H1 (cell line): ENCODE data around the gene IKZF2. TPM values are rescaled to one million over a fixed set of nuclear protein-coding genes. Genes with fewer than 3 reads are reported as not detected.
A peak's percentile ranks its signal among the peaks of the same experiment; 100 is the strongest.

ENCODE experiments used
- CTCF ChIA-PET: fragments of 300-600 bp; sonication (Branson Sonifier 250); formaldehyde crosslinking; loops from one replicate; lab custom pipeline; 2021; ENCODE audit not compliant: partially characterized antibody; lab: Charles Lee
- POLR2A ChIA-PET: fragments of 300-600 bp; sonication (Branson Sonifier 250); formaldehyde crosslinking; loops from one replicate; lab custom pipeline; 2021; ENCODE audit warnings: inconsistent platforms; ENCODE audit not compliant: partially characterized antibody; lab: Charles Lee
- DNase-seq, 2 experiments: peaks; one replicate each; pipeline versions ENCODE4 v3.0.0 to v3.0.0-alpha.2; 2010 to 2022; ENCODE audit warnings: low spot score in 2 of 2, low read depth in 1 of 2, mixed read lengths in 1 of 2
- FAIRE-seq: peaks from 2 replicates; lab custom pipeline; 2011; peaks lifted over from hg19 to GRCh38; lab: Jason Lieb, UNC
- H2AFZ ChIP-seq: 2 replicates; pipeline ENCODE4 v1.8.1; 2012; ENCODE audit warnings: low read length, inconsistent platforms
- H2AK5ac ChIP-seq: 2 replicates; pipeline ENCODE4 v1.6.1; 2013; ENCODE audit warnings: low read depth, low read length
- H2BK120ac ChIP-seq: replicated peaks from 2 replicates; pipeline ENCODE3; 2013; ENCODE audit warnings: low read depth, low read length, inconsistent platforms
- H2BK12ac ChIP-seq: 2 replicates; pipeline ENCODE4 v1.6.1; 2013; ENCODE audit warnings: low read depth, low read length
- H2BK15ac ChIP-seq: 2 replicates; pipeline ENCODE4 v1.6.1; 2013; ENCODE audit warnings: low read length
- H2BK20ac ChIP-seq: 2 replicates; pipeline ENCODE4 v1.6.1; 2013; ENCODE audit warnings: low read length
- H2BK5ac ChIP-seq: 2 replicates; pipeline ENCODE4 v1.6.1; 2013; ENCODE audit warnings: low read depth, low read length
- H3K14ac ChIP-seq: 2 replicates; pipeline ENCODE4 v1.6.1; 2013; ENCODE audit warnings: inconsistent platforms; ENCODE audit not compliant: insufficient read length
- H3K18ac ChIP-seq: 2 replicates; pipeline ENCODE4 v1.6.1; 2013; ENCODE audit warnings: low read length; ENCODE audit errors: extremely low read depth
- H3K23ac ChIP-seq: 2 replicates; pipeline ENCODE4 v1.6.1; 2013; ENCODE audit warnings: inconsistent platforms; ENCODE audit not compliant: insufficient read length
- H3K23me2 ChIP-seq: 2 replicates; pipeline ENCODE4 v1.6.1; 2013; ENCODE audit warnings: low read depth, low read length
- H3K27ac ChIP-seq: 2 replicates; pipeline ENCODE4 v1.6.1; 2011; ENCODE audit warnings: low read depth, low read length, inconsistent platforms
- H3K27me3 ChIP-seq, 4 experiments: replicated peaks in 1 of 4; 1 replicate in 1 of 4; 2 replicates in 3 of 4; pipeline versions ENCODE4 v1.6.1 to v1.8.1; 2011 to 2013; ENCODE audit warnings: low read length in 3 of 4, mild to moderate bottlenecking in 3 of 4, inconsistent platforms in 2 of 4, mixed read lengths in 2 of 4, moderate library complexity in 1 of 4; ENCODE audit not compliant: control insufficient read depth in 3 of 4, insufficient read depth in 3 of 4; ENCODE audit errors: extremely low read depth in 1 of 4
- H3K36me3 ChIP-seq, 4 experiments: 2 replicates each; pipeline versions ENCODE4 v1.6.1 to v1.8.1; 2011 to 2013; ENCODE audit warnings: mild to moderate bottlenecking in 4 of 4, low read length in 3 of 4, moderate library complexity in 2 of 4, control low read depth in 1 of 4, inconsistent platforms in 1 of 4; ENCODE audit not compliant: insufficient read depth in 4 of 4, control insufficient read depth in 2 of 4
- H3K4ac ChIP-seq: replicated peaks from 2 replicates; pipeline ENCODE3; 2013; ENCODE audit warnings: low read length, low read depth, mixed read lengths, inconsistent platforms; ENCODE audit not compliant: insufficient read length
- H3K4me1 ChIP-seq, 4 experiments: replicated peaks in 1 of 4; 1 replicate in 1 of 4; 2 replicates in 3 of 4; pipeline versions ENCODE4 v1.6.1 to v1.8.1; 2011 to 2013; ENCODE audit warnings: low read length in 3 of 4, inconsistent platforms in 2 of 4, mixed read lengths in 1 of 4; ENCODE audit not compliant: insufficient read depth in 4 of 4, control insufficient read depth in 3 of 4
- H3K4me2 ChIP-seq, 2 experiments: 2 replicates each; pipeline versions ENCODE4 v1.6.1 to v1.8.1; 2011 to 2013; ENCODE audit warnings: low read depth in 2 of 2, low read length in 2 of 2, control low read depth in 1 of 2, inconsistent platforms in 1 of 2, mild to moderate bottlenecking in 1 of 2; ENCODE audit not compliant: insufficient read depth in 1 of 2
- H3K4me3 ChIP-seq, 4 experiments: fragments of 200-600, 300-600 bp in 1 of 4; sonication (generic), shearing (Covaris generic), sonication (Bioruptor Twin) in 1 of 4; 2 replicates each; pipeline versions ENCODE4 v1.5.1 to v1.8.1; 2011 to 2016; ENCODE audit warnings: low read length in 4 of 4, low read depth in 3 of 4, control low read depth in 2 of 4, inconsistent platforms in 2 of 4, mild to moderate bottlenecking in 2 of 4, mixed read lengths in 1 of 4, moderate library complexity in 1 of 4; ENCODE audit not compliant: insufficient read depth in 2 of 4; ENCODE audit errors: extremely low read depth in 1 of 4
- H3K56ac ChIP-seq: replicated peaks from 2 replicates; pipeline ENCODE3; 2013; ENCODE audit warnings: low read depth, mild to moderate bottlenecking, mixed read lengths, low read length, inconsistent platforms; ENCODE audit not compliant: insufficient read length
- H3K79me1 ChIP-seq: 2 replicates; pipeline ENCODE4 v1.6.1; 2013; ENCODE audit warnings: low read depth, low read length, control low read depth
- H3K79me2 ChIP-seq, 2 experiments: 2 replicates each; pipeline versions ENCODE4 v1.6.1 to v1.8.1; 2012 to 2013; ENCODE audit warnings: low read length in 2 of 2, mild to moderate bottlenecking in 2 of 2, inconsistent platforms in 1 of 2; ENCODE audit not compliant: insufficient read depth in 2 of 2, control insufficient read depth in 1 of 2
- H3K9ac ChIP-seq, 4 experiments: replicated peaks in 1 of 4; 1 replicate in 1 of 4; 2 replicates in 3 of 4; pipeline versions ENCODE4 v1.6.1 to v1.8.1; 2011 to 2013; ENCODE audit warnings: low read depth in 3 of 4, low read length in 3 of 4, control low read depth in 2 of 4, mild to moderate bottlenecking in 2 of 4, moderate library complexity in 2 of 4, inconsistent platforms in 1 of 4; ENCODE audit errors: extremely low read depth in 1 of 4
- H3K9me3 ChIP-seq, 2 experiments: 2 replicates each; pipeline versions ENCODE4 v1.6.1 to v1.8.1; 2012 to 2013; ENCODE audit warnings: mild to moderate bottlenecking in 2 of 2, moderate library complexity in 2 of 2, control low read depth in 1 of 2, inconsistent platforms in 1 of 2, low read depth in 1 of 2, low read length in 1 of 2, mixed read lengths in 1 of 2; ENCODE audit not compliant: insufficient read depth in 2 of 2
- H4K20me1 ChIP-seq, 2 experiments: replicated peaks in 1 of 2; 2 replicates each; pipeline versions ENCODE3 to v1.8.1; 2011 to 2013; ENCODE audit warnings: inconsistent platforms in 2 of 2, low read length in 2 of 2, mild to moderate bottlenecking in 1 of 2; ENCODE audit not compliant: insufficient read depth in 2 of 2, control insufficient read depth in 1 of 2
- H4K5ac ChIP-seq: 2 replicates; pipeline ENCODE4 v1.6.1; 2013; ENCODE audit warnings: low read length, low read depth, mixed read lengths, inconsistent platforms; ENCODE audit not compliant: insufficient read length
- H4K8ac ChIP-seq: 2 replicates; pipeline ENCODE4 v1.8.0; 2013; ENCODE audit warnings: mild to moderate bottlenecking, moderate library complexity, low read length, inconsistent platforms; ENCODE audit not compliant: insufficient read depth; ENCODE audit errors: extremely low read depth
- H4K91ac ChIP-seq: replicated peaks from 2 replicates; pipeline ENCODE3; 2013; ENCODE audit warnings: low read length, mixed read lengths, inconsistent platforms; ENCODE audit not compliant: insufficient read length
- BCL11A ChIP-seq, 2 experiments: IDR thresholded peaks; one replicate each; pipeline ENCODE4 v1.6.1; 2011; ENCODE audit warnings: low read depth in 2 of 2, low read length in 2 of 2, mild to moderate bottlenecking in 2 of 2
- BRCA1 ChIP-seq: IDR thresholded peaks from 2 replicates; pipeline ENCODE4 v1.6.1; 2012; ENCODE audit warnings: low read depth, low read length, improper control_type of control experiment
- CBX8 ChIP-seq: fragments of 300-800, 300-1000 bp; sonication (generic); IDR thresholded peaks from 2 replicates; pipeline ENCODE4 v1.7.1; 2016; ENCODE audit warnings: low read depth, low read length, borderline replicate concordance
- CHD2 ChIP-seq: IDR thresholded peaks from 2 replicates; pipeline ENCODE4 v1.6.1; 2012; ENCODE audit warnings: low read length, improper control_type of control experiment
- CTBP2 ChIP-seq: IDR thresholded peaks from 2 replicates; pipeline ENCODE4 v1.7.0; 2011; ENCODE audit warnings: borderline replicate concordance, mild to moderate bottlenecking, moderate library complexity, mixed read lengths, low read length; ENCODE audit not compliant: insufficient read depth, insufficient read length
- GABPA ChIP-seq: IDR thresholded peaks from 2 replicates; pipeline ENCODE4 v1.6.1; 2011; ENCODE audit warnings: mild to moderate bottlenecking, low read length, moderate library complexity, borderline replicate concordance; ENCODE audit not compliant: insufficient read depth
- JUN ChIP-seq: IDR thresholded peaks from 2 replicates; pipeline ENCODE4 v1.6.1; 2011; ENCODE audit warnings: low read depth, mild to moderate bottlenecking, improper control_type of control experiment, low read length
- JUND ChIP-seq: IDR thresholded peaks from 2 replicates; pipeline ENCODE4 v1.6.1; 2011; ENCODE audit warnings: mild to moderate bottlenecking, improper control_type of control experiment, low read length
- KDM5A ChIP-seq: fragments of 200-600 bp; IDR thresholded peaks from 2 replicates; pipeline ENCODE4 v1.7.1; 2012; ENCODE audit warnings: mild to moderate bottlenecking, low read length, inconsistent platforms, mixed read lengths
- MAFK ChIP-seq: IDR thresholded peaks from 2 replicates; pipeline ENCODE4 v1.6.1; 2012; ENCODE audit warnings: low read depth, mild to moderate bottlenecking, improper control_type of control experiment, low read length
- MAX ChIP-seq: IDR thresholded peaks from 2 replicates; pipeline ENCODE4 v1.6.1; 2012; ENCODE audit warnings: inconsistent platforms
- POLR2A ChIP-seq, 2 experiments: IDR thresholded peaks; 1 replicate in 1 of 2; 2 replicates in 1 of 2; pipeline ENCODE4 v1.6.1; 2011; ENCODE audit warnings: low read depth in 2 of 2, low read length in 2 of 2, mild to moderate bottlenecking in 2 of 2; ENCODE audit errors: control extremely low read depth in 1 of 2
- RAD21 ChIP-seq, 2 experiments: IDR thresholded peaks in 1 of 2; conservative IDR thresholded peaks in 1 of 2; 2 replicates each; pipeline ENCODE4 v1.6.1; 2011; ENCODE audit warnings: low read depth in 2 of 2, low read length in 2 of 2, improper control_type of control experiment in 1 of 2, inconsistent platforms in 1 of 2, mild to moderate bottlenecking in 1 of 2, moderate library complexity in 1 of 2
- SAP30 ChIP-seq: fragments of 300-600 bp; sonication (generic); IDR thresholded peaks from 2 replicates; pipeline ENCODE4 v1.7.1; 2012; ENCODE audit warnings: low read length, moderate library complexity, mild to moderate bottlenecking, inconsistent platforms; ENCODE audit not compliant: insufficient read depth, insufficient replicate concordance
- SUZ12 ChIP-seq: fragments of 200-600 bp; sonication (generic); IDR thresholded peaks from 2 replicates; pipeline ENCODE4 v1.6.1; 2012; ENCODE audit warnings: mild to moderate bottlenecking, inconsistent platforms, low read length, moderate library complexity, mixed read lengths
- WGBS, 2 experiments: shearing (Covaris generic) in 1 of 2; methylation state at CpG; one replicate each; pipeline versions ENCODE4 v1.1.6 to v1.1.7; 2013 to 2015; ENCODE audit warnings: low lambda C conversion rate in 2 of 2, mixed read lengths in 2 of 2, inconsistent platforms in 1 of 2, low coverage in 1 of 2, missing lambda C conversion rate in 1 of 2; ENCODE audit not compliant: insufficient replicate concordance in 2 of 2, insufficient coverage in 1 of 2, insufficient read length in 1 of 2; ENCODE audit errors: extremely low coverage in 1 of 2, missing lambda C conversion rate in 1 of 2; 5-methylcytosine and 5-hydroxymethylcytosine counted together
- polyA plus RNA-seq, 7 experiments: library from polyadenylated mRNA; depleted of rRNA in 3 of 7; stranded (reverse) in 5 of 7; unstranded in 2 of 7; fragments of >200 nt in 5 of 7; fragments of 200-250 nt in 2 of 7; gene quantifications; 1 replicate in 5 of 7; 2 replicates in 1 of 7; 4 replicates in 1 of 7; pipeline versions ENCODE4 v1.2.1 to v1.2.3, GENCODE V29; 2011 to 2013; ENCODE audit warnings: missing spikeins in 2 of 7, mixed read lengths in 2 of 7
- total RNA-seq: library from RNA; stranded (reverse); fragmentation: NEBNext Ultra II Directional; extraction: Animal tissue kit (Norgen Biotek cat#: 25700); gene quantifications from 2 replicates; pipeline ENCODE4 v1.2.1, GENCODE V29; 2021

The IKZF2 gene
- total and polyA plus RNA-seq, 2 of the 8 experiments (the other 6 are each of a cell fraction or from before 2014, with no cell fraction given), result 1.7 to 4.4 TPM

DNA sequence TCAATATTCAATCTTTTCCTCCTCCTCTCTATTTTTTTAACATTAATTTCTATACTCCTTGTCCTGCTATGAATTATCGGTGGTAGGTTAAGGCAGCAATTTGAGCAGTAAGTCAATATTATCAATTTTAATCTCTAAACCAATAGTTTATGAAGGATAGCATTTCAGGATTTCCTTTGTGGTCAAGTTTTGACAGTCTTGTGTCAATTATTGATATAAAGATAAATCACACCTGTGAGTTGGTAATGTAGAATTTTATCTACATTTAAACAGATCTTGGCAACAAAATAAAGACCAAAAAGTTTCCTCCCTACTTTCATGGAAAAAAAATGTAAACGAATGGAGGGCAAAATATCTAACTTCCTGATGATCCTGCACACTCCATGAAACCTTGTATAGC, 87.3 kb downstream of the IKZF2 start:
- H3K79me1 ChIP-seq, result no peaks in the 10 kb centered on the region
- H2BK15ac ChIP-seq, result no peak overlapping the region
- H4K8ac ChIP-seq, result no peak overlapping the region
- ChIA-PET POLR2A (no interaction called here), CTCF (no interaction called here)
- no peak overlapping the region for H3K4ac ChIP-seq
- H3K23ac ChIP-seq, result peak overlapping the region; percentile 92
- no peak overlapping the region for H4K5ac ChIP-seq
- no peak overlapping the region for H3K4me3 ChIP-seq
- no peak for FAIRE-seq
- H2AK5ac ChIP-seq, result no peak overlapping the region
- H3K23me2 ChIP-seq, result no peaks in the 10 kb centered on the region
- no peak overlapping the region for H4K91ac ChIP-seq
- peaks cover 0 to 6% (median 2%) of the 10 kb centered on the region in 4 experiments; a peak in 4 of 7 replicates for H3K4me1 ChIP-seq
- no peak overlapping the region for H2BK20ac ChIP-seq
- H2BK5ac ChIP-seq, result no peak overlapping the region
- H3K56ac ChIP-seq, result no peak overlapping the region
- H4K20me1 ChIP-seq, result no peaks in the 10 kb centered on the region
- no peaks in the 10 kb centered on the region for H3K27me3 ChIP-seq
- H2BK120ac ChIP-seq, result no peak overlapping the region
- no peak for DNase-seq
- 80% methylated on average over 2 of the region's 2 CpGs; no CpG with 5 or more reads in 1 of the 2 experiments for WGBS, 2 experiments
- H3K36me3 ChIP-seq, result no peaks in the 10 kb centered on the region
- no peak overlapping the region for H3K18ac ChIP-seq
- H2AFZ ChIP-seq, result no peak overlapping the region
- no peak overlapping the region for H3K4me2 ChIP-seq
- H2BK12ac ChIP-seq, result no peak overlapping the region
- H3K9ac ChIP-seq, result no peak overlapping the region
- H3K79me2 ChIP-seq, result no peaks in the 10 kb centered on the region
- H3K9me3 ChIP-seq, result no peaks in the 10 kb centered on the region
- no peak overlapping the region for H3K14ac ChIP-seq
- H3K27ac ChIP-seq, result no peak overlapping the region
- no peak for TF ChIP-seq SAP30
- no peak for TF ChIP-seq BCL11A (IDR thresholded peaks at IDR 0.05; ENCODE audit: low read depth in 2 of 2, low read length in 2 of 2)
- no peak for TF ChIP-seq KDM5A
- no peak for TF ChIP-seq CTBP2
- no peak for TF ChIP-seq RAD21 (IDR thresholded peaks at IDR 0.05 in 1 of 2, conservative IDR thresholded peaks at IDR 0.05 in 1 of 2; ENCODE audit: low read depth in 2 of 2, low read length in 2 of 2)
- no peak for TF ChIP-seq MAFK
- no peak for TF ChIP-seq CBX8
- no peak for TF ChIP-seq POLR2A (IDR thresholded peaks at IDR 0.05; ENCODE audit: control extremely low read depth in 1 of 2, low read depth in 2 of 2, low read length in 2 of 2)
- TF ChIP-seq BRCA1, result no peak
- no peak for TF ChIP-seq JUN
- TF ChIP-seq SUZ12, result no peak
- no peak for TF ChIP-seq GABPA
- no peak for TF ChIP-seq JUND
- TF ChIP-seq MAX, result no peak
- TF ChIP-seq CHD2, result no peak
